HG03354 (cell line): ENCODE measurements around the gene CPLX1.
"Not testable (repeated sequence)": the region's sequence is repeated elsewhere in the genome, so short reads cannot be mapped to it uniquely, and the experiment has no call there.

Experiments
- ATAC-seq: cut with Tn5 transposase; IDR thresholded peaks from one replicate; pipeline ENCODE4 v1.9.1; 2021; ENCODE audit warnings: mild to moderate bottlenecking; ENCODE audit not compliant: unreplicated experiment, poor library complexity, severe bottlenecking

CPLX1 gene

GRCh38 chr4:744212-744841 lies 81.6 kb downstream of the CPLX1 start:
- no peak for ATAC-seq

DNA sequence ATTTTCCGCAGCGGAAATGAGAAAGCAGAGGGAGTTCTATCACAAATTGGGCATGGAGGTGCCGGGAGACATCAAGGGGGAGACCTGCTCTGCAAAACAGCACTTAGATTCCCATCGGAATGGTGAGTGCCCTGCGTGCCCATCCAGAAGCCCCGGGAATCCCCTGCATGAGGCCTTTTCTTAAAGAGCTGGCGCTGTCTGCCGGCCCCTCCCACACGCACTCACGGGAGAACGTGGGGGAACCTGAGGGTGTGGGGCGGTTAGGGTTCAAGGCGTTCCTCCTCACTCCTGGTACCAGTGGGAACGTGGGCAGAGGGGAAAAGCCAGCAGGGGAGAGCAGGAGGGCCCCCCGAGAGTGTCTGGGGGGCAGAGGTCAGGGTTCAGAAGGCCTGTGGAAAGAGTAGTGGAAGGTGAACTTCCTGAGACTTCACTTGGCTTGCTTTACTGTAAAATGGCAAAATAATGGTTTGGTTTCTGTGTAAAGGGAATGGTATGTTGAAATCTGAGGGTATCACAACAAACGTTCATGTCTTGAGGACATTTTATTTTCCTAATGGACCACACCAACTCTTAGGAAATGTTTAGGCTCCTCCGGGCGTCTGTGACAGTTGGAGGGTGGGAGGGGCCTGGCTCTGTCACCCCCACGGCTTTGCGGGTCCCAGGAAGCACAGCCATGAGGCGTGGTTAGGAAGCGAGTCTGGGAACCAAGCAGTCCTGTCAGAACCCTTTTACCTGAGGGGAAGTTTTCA lies 82.3 kb downstream of the CPLX1 start:
- no peak for ATAC-seq

DNA sequence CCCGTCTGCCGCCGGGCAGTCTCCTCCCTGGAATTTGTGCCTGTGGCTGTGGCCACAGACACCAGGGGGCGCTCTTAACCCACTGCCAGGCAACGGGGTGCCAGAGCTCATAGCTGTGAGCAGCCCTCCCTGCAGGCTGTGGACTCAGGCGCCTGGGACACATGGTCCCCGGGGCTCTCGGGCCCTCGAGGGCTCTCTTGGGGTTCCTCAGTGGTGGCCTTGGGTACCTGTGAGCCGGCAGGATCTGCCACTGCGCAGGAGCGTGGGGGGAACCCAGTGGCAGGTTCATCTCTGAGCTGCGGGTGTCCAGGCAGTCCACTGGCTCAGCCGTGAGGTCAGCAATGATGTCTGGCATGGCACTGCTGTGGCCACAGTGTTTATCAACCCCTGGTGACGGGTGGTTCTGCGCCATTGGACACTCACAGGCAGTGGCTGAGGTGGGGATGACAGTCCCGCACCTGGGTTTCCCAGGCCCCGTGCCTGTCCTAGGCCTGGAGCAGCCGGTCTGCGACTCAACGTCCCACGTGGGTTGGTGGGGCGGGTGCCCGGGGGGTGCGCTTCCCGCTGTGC lies 83.1 kb downstream of the CPLX1 start:
- no peak for ATAC-seq

DNA sequence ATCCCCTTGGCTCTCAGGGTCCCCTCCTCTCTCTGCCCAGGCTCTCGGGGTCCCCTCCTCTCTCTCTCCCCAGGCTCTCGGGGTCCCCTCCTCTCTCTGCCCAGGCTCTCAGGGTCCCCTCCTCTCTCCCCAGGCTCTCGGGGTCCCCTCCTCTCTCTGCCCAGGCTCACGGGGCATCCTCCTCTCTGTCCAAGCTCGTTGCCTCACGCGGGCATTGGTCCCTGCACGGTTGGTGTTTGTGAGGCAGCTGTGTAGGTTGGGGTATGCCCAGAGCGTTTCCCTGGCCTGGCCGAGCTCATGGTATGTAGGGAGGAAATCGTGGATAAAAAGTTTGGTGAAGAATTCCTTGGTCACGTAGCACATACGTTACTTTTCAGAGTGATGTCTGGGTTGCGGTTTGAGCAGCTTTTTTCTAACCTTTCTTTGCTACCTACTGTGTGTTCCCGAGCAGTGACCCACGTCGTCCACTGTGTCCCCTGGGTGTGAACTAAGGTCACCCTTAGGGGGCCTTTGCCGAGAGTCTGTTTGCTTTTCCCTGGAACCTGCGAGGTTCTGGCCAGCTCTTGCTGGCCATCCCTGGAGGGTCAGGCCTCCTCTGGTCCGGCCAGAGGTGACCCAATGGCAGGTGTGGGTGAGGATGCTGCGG lies 83.7 kb downstream of the CPLX1 start:
- no peak for ATAC-seq

DNA sequence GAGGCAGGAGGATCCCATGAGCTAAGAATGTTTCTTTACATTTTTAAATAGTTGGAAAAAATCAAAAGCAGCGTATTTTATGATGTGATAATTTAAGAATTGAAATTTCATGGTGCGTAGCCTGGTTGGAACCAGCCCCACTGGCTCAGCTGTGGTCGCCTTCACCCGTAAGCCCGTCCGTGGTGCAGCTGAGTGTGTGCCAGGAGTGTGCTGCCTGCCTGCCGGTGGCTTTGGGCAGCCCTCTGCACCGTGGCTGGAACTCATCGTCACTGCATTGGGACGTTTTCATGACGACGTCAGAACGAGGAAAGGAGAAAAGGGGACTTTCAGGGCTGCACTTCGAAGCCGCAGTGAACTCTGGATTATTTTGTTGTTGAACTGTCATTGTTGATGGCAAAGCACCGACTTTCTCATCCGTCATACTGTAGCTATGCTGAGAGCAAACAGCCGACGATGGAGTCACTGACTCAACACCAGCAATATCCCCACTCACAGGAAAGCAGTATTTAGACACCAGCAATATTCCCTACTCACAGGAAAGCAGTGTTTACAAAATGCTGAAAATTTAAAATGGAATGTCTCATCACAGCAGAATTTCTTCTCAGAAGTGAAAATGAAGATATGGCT lies 85.2 kb downstream of the CPLX1 start:
- ATAC-seq, result no peak

GRCh38 chr4:740011-740410 lies 85.9 kb downstream of the CPLX1 start:
- ATAC-seq, result no peak

GRCh38 chr4:739569-739968 lies 86.4 kb downstream of the CPLX1 start:
- no peak for ATAC-seq

DNA sequence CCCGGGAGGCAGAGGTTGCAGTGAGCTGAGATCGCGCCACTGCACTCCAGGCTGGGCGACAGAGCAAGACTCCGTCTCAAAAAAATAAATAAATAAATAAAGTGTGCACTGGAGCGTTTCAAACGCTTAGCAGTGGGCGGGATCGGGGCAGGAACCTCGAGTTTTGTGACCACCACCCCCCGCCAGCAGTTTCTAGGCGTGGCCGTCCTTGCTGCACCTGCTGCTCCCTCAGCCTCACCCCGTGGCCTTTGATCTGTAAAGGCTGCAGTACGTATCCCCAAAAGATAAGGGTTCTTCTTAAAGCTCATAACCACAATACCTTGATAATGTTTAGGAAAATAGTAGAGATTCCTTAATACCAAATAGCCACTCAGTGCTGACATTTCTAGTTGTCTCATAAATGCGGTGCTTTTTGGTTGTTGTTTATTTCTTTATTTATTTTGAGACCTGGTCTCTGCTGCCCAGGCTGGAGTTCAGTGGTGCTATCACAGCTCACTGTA lies 87.1 kb downstream of the CPLX1 start:
- ATAC-seq, result no peak

GRCh38 chr4:736561-736960 lies 89.4 kb downstream of the CPLX1 start:
- not testable (repeated sequence) for ATAC-seq

DNA sequence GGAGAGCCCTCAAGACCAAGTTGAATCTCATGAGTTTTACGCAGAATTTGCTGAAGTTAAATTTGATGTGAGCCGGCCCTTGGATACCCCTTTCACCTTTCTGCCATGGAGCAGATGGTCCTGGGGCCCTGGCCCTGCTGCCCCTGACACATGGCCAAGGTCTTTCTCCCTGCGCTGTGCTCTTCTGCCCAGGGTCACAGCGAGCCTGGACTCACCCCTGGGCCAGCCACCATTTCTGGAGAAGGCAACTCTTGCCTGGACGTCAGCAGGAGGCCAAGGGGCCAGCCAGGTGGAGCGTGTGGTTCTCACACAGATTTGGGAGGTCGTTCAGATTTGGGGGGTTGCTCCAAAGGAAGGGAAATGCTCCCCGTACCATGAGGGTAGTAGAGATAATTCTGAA lies 90.3 kb downstream of the CPLX1 start:
- ATAC-seq, result no peak
